Daoy (cell line): ENCODE measurements around the gene RGS17. TPM values are rescaled to one million over a fixed set of nuclear protein-coding genes. Genes with fewer than 3 reads are reported as not detected.
"Not testable (repeated sequence)": the region's sequence is repeated elsewhere in the genome, so short reads cannot be mapped to it uniquely, and the experiment has no call there.

Experiments
- DNase-seq: peaks from one replicate; pipeline ENCODE4 v3.0.0-alpha.2; 2015; ENCODE audit warnings: low read depth
- total RNA-seq: library from RNA; depleted of rRNA; stranded (reverse); fragments of >200 nt; shearing (Covaris generic); gene quantifications from 2 replicates; pipeline ENCODE4 v1.2.3, GENCODE V29; 2014

Gene RGS17
- total RNA-seq, 1 experiment from 2014 or later: 8.7 TPM

DNA sequence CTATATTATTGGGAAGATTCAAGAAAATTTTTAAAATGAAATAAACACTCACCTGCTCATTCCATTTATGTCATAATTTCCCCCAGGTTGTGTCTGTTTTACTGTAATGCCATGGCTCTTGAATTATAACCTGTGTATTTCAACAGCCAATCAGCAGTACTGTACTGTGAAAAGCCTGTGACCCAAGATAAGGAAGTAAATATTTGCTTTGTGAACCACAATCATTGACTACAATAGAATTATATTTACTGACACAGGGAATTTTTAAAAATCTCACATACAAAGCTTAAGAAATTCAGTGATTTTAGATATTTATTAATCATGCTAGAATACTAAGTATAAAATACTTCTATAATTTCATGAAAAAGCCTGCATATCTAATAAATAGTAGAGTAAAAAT is 6.0 kb downstream of the RGS17 start:
- no peak for DNase-seq

GRCh38 chr6:153123801-153124200 is 7.3 kb downstream of the RGS17 start:
- DNase-seq: no peak

GRCh38 chr6:153121311-153121710 is 9.8 kb downstream of the RGS17 start:
- DNase-seq: no peak

DNA sequence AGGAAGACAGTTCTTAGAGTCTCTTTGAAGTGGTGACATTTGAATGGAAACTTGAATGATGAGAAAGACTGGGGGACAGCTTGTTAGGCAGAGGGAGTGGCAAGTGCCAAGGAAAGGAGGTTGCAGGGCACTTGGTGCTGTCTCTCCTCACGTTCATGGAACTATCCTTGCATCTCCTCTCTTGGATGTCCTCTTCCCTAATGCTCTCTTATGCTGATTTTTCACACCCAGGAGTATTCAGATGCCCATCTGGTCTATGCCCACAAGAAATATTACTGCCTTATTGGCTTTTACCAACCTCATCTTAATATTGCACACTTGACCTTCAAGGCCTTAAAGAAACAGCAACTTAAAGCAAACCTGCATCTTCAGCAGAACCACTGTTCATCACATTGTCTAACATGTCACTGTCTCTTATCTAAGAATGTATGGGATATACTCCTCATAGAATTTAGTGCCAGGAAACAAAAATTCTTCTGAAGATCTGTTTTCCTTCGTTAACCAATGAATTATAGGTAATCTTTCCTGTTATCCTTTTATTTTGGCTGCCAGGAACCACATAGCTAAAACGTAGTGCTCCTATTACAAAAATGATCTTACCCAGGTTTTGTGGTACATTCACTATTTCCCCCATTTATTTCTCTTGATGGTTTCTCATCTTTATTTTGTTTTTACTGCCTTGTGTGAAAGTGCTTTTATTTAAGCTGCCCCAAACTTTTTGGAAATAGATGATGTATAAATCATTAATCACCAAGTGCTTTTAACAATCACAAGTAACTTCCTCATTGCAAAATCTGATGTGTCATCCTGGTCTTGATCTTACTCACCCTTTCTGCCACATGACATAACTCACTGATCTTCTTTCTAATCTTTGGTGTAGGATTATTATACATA is 12.8 kb downstream of the RGS17 start:
- DNase-seq: peak; percentile 71

DNA sequence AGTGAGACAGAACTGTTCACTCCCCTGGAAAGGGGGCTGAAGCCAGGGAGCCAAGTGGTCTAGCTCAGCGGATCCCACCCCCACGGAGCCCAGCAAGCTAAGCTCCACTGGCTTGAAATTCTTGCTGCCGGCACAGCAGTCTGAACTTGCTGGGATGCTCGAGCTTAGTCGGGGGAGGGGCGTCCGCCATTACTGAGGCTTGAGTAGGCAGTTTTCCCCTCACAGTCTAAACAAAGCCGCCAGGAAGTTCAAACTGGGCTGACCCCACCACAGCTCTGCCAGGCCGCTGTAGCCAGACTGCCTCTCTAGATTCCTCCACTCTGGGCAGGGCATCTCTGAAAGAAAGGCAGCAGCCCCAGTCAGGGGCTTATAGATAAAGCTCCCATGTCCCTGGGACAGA is 20.0 kb downstream of the RGS17 start:
- DNase-seq: not testable (repeated sequence)

- not testable (repeated sequence) for DNase-seq
These were observed 20.5 kb downstream of the RGS17 start for GRCh38 chr6:153110612-153111011.

- peak; percentile 27 for DNase-seq
These were observed 22.8 kb downstream of the RGS17 start for GRCh38 chr6:153108315-153108714.

DNA sequence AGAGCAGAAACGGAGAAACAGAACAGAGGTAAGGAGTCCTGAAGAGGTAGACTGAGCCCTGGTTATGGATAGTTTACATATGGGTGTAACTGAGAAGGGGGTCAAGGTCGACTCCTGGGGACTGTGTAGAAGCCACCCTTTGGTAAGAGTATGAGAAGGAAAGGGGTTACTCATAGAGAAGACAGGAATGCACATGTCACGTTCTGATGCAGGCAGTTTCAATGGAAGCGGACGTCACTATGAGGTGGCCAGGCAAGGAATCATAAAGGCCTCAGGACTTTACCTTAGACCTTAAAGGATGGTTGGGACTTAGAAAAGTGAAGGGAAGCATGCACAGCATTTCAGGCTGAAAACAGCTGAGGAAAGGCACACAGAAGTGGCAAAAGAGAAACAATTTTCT is 25.1 kb downstream of the RGS17 start:
- DNase-seq: no peak

GRCh38 chr6:153104220-153104619 is 26.9 kb downstream of the RGS17 start:
- DNase-seq: no peak

DNA sequence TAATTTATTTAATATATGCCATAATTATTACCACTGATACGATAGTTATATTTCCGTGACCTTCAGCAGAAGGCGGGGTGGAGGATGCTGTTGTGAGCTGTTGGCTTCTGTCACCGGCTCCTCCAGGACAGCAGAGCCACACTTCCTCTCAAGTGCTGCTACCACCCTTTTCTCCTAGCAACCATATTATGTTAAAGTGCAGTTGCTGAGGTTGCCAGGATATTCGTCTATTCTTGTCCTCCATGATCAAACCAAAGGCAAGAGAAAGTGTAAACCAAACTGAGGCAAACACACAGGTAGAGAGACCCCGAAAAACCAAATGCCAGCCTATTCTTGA is 27.8 kb downstream of the RGS17 start:
- DNase-seq: no peak

- no peak for DNase-seq
These were observed 28.3 kb downstream of the RGS17 start for GRCh38 chr6:153102605-153103318.

- no peak for DNase-seq
These were observed 29.6 kb downstream of the RGS17 start for GRCh38 chr6:153101461-153101860.

- DNase-seq: no peak
These were observed 31.4 kb downstream of the RGS17 start for GRCh38 chr6:153099636-153100035.

DNA sequence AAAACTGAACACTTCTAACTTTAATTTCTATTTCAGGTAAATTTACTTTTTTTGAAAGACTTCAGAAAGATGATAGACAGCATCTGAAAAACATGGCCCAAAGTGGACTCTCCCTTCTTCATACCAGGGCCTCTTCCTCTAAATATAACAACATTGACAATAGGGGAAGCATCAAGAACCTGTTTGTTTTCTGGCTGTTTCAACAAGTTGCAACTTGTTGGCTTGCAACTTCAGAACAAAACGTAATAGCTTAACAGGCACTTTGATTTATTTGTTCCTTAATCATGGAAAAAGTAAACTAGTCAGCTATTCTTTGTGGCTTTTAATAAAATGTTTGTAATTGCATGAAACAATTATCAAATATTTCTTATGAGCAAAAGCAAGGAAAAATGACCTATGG is 34.3 kb downstream of the RGS17 start:
- DNase-seq: no peak

- no peak for DNase-seq
These were observed 35.1 kb downstream of the RGS17 start for GRCh38 chr6:153096031-153096430.

DNA sequence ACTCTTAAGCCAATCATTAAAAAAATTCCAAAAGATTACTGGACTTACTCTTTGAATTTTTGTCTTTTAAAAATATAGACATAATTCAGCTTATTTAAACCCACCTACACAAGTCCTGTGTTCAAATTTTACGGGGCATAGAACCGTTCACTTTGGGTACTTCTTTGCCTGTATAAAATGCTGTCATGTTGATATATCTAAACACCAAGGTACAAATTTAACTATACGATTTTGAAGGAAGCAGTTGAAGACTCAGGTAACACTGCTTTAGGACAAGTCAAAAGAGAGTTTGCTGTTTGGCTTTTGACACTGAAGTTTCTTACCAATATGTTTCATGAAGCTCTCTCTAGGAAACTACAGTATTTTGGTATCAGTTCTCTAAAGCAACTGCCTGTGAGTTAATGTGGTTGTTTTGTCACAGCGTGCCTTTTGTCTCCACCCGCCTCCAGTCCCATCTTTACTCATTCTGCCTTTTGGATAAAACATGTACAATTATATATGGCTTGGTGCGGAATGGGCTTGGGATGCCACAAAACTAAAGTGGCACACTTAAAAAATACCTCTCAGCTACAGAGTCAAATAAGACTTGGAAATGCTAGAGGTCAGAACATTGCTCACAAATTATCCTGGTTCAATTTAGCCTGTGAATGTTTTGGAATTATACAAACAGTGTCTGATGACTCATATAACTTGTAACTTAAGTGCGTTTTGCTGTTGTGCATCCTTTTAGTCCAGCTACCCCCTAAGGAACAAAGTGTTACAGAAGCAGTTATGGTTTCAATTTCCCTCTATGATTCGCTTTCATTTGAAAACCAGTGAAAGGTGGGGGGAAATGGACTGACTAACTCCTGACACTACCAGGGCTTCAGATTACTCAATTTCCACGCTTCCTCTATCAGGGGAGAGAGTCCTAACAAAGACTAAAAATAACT is 38.7 kb downstream of the RGS17 start:
- DNase-seq: peak; percentile 89

- peak; percentile 93 for DNase-seq
These were observed 40.7 kb downstream of the RGS17 start for GRCh38 chr6:153090241-153090930.

GRCh38 chr6:153088796-153089195 is 42.3 kb downstream of the RGS17 start:
- DNase-seq: no peak

DNA sequence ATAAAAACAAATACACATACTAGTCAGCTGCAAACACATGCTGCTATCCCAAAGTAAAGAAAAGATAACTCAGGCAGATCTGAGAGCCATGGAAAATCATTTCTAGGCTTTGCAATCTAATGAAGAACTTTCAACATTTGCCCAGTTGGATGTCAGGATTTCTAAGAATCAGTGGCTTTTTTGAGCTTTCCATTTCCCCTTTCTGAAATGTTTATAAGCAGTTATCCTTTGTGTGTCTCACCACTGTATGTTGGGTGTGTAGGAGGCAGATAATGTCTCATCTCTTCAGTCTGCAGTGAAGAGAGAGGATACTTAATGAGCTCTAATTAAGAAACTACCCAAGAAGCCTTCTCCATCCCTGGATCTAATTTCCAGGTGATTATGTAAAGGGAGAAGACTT is 43.6 kb downstream of the RGS17 start:
- DNase-seq: no peak

DNA sequence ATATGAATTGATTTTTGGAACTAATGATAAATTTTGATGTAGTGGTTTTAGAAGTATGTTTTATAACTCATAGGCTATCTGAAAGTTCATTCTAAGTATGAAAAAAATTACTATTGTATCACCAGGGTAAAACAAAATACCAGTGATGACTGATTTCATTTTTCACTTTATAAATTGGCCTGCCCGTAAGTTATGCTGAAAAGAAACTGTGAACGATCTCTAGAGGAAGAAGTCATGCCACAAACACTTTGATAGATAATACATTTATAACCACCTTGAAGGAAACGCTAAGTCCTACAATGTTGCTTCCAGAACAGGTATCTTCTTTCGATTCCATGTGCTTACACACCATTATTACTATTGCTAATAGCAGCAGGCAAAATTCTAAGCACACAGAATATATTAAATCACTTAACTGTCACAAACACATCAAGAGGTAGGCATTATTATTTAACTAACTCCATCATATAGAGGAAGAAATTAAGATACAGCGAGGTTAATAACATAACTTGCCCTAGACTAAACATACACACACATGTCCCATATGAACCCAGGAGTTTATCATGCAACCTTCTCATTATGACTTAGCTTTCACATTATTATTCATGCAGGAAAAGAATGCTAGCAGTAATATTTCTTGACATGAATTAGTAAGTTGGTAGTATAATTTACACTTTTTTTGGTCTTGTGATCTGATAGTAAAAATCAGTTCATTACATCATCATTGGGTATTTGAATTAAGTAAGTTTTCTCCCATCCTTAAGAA is 44.7 kb downstream of the RGS17 start:
- no peak for DNase-seq

GRCh38 chr6:153085239-153085638 is 45.8 kb downstream of the RGS17 start:
- no peak for DNase-seq
